Suppressor macrophage treated with lipopolysaccharide for 1 hour (primary cell): ENCODE results near the gene TASP1.
"Not testable (repeated sequence)": the region's sequence is repeated elsewhere in the genome, so short reads cannot be mapped to it uniquely, and the experiment has no call there.

Experiments
- DNase-seq, 3 donors: peaks; one replicate each; pipeline ENCODE4 v3.0.0-alpha.2; 2020 to 2022

TASP1 gene

GRCh38 chr20:13396022-13396421 lies 242.7 kb downstream of the TASP1 start:
- DNase-seq = no peak

GRCh38 chr20:13395232-13395631 lies 243.5 kb downstream of the TASP1 start:
- no peak for DNase-seq

- DNase-seq = no peak
These were observed 246.3 kb downstream of the TASP1 start for GRCh38 chr20:13392391-13392790.

GRCh38 chr20:13389115-13389514 lies 249.6 kb downstream of the TASP1 start:
- DNase-seq = no peak

- no peak for DNase-seq
These were observed 254.6 kb downstream of the TASP1 start for GRCh38 chr20:13384132-13384531.

GRCh38 chr20:13382786-13383185 lies 255.9 kb downstream of the TASP1 start:
- no peak for DNase-seq

- not testable (repeated sequence) for DNase-seq
These were observed 258.1 kb downstream of the TASP1 start for GRCh38 chr20:13380497-13381229.

- no peak for DNase-seq
These were observed 265.3 kb downstream of the TASP1 start for GRCh38 chr20:13373400-13373799.

GRCh38 chr20:13364278-13365170 lies 274.2 kb downstream of the TASP1 start:
- no peak for DNase-seq

- DNase-seq = no peak
These were observed 275.3 kb downstream of the TASP1 start for GRCh38 chr20:13363473-13363872.

GRCh38 chr20:13362165-13362564 lies 276.6 kb downstream of the TASP1 start:
- not testable (repeated sequence) for DNase-seq

- DNase-seq = not testable (repeated sequence)
These were observed 279.8 kb downstream of the TASP1 start for GRCh38 chr20:13358936-13359335.

- not testable (repeated sequence) for DNase-seq
These were observed 280.9 kb downstream of the TASP1 start for GRCh38 chr20:13357782-13358181.

- DNase-seq = no peak
These were observed 282.1 kb downstream of the TASP1 start for GRCh38 chr20:13356591-13356990.

GRCh38 chr20:13355941-13356486 lies 282.7 kb downstream of the TASP1 start:
- DNase-seq = no peak

- DNase-seq = no peak
These were observed 283.3 kb downstream of the TASP1 start for GRCh38 chr20:13355411-13355810.

- DNase-seq = no peak
These were observed 285.3 kb downstream of the TASP1 start for GRCh38 chr20:13353261-13353945.

GRCh38 chr20:13349235-13349604 lies 289.5 kb downstream of the TASP1 start:
- DNase-seq = no peak

- no peak for DNase-seq
These were observed 290.2 kb downstream of the TASP1 start for GRCh38 chr20:13348311-13349234.

GRCh38 chr20:13344671-13345070 lies 294.1 kb downstream of the TASP1 start:
- no peak for DNase-seq

- no peak for DNase-seq
These were observed 296.1 kb downstream of the TASP1 start for GRCh38 chr20:13342469-13343242.
